K562 (cell line): ENCODE results near the gene EME2. TPM values are rescaled to one million over a fixed set of nuclear protein-coding genes. Genes with fewer than 3 reads are reported as not detected.

Experiments
- CHD4 ChIP-seq: fragments of 200-600 bp; sonication (generic); IDR thresholded peaks from 3 replicates; pipeline ENCODE4 v1.6.1; 2012; ENCODE audit warnings: low read depth, mild to moderate bottlenecking, mixed read lengths, low read length, inconsistent platforms; ENCODE audit not compliant: insufficient read depth, insufficient replicate concordance, poor library complexity, severe bottlenecking
- ERF ChIP-seq: fragments of 450-650 bp; formaldehyde crosslinking; IDR thresholded peaks from 2 replicates; pipeline ENCODE4 v1.4.0; 2020; ENCODE audit warnings: mild to moderate bottlenecking, mixed read lengths
- HIVEP1 ChIP-seq: fragments of 250-450 bp; sonication (Bioruptor Pico); IDR thresholded peaks from 2 replicates; pipeline ENCODE4 v1.4.0; 2020; ENCODE audit warnings: mild to moderate bottlenecking
- HNRNPH1 ChIP-seq: fragments of 200-400 bp; formaldehyde crosslinking; optimal IDR thresholded peaks from 2 replicates; pipeline ENCODE3; 2017; ENCODE audit warnings: low read depth, mild to moderate bottlenecking, low read length, moderate library complexity
- ID3 ChIP-seq, 2 experiments: fragments of 250-450 bp in 1 of 2; fragments of 450-650 bp in 1 of 2; sonication (Bioruptor Pico) in 1 of 2; IDR thresholded peaks; 2 replicates each; pipeline versions ENCODE4 v1.6.1 to v1.8.0; 2016 to 2021; ENCODE audit warnings: mild to moderate bottlenecking in 2 of 2, moderate library complexity in 2 of 2, missing compliant biosample characterization in 1 of 2, missing genetic modification characterization in 1 of 2
- MYNN ChIP-seq, 2 experiments: sonication (generic); formaldehyde crosslinking in 1 of 2; IDR thresholded peaks; 2 replicates each; pipeline versions ENCODE4 v1.5.0 to v1.6.1; 2016 to 2020; ENCODE audit warnings: antibody characterized with exemption in 1 of 2, missing genetic modification reagents in 1 of 2
- PHB2 ChIP-seq: fragments of 450-650 bp; IDR thresholded peaks from 2 replicates; pipeline ENCODE4 v1.6.1; 2017; ENCODE audit warnings: low read depth
- PHF20 ChIP-seq: fragments of 450-650 bp; IDR thresholded peaks from 2 replicates; pipeline ENCODE4 v1.6.1; 2018; ENCODE audit not compliant: partially characterized antibody
- TEAD2 ChIP-seq: fragments of 450-650 bp; IDR thresholded peaks from 2 replicates; pipeline ENCODE4 v1.6.1; 2016; ENCODE audit warnings: missing genetic modification characterization, control low read depth, missing compliant biosample characterization
- ZNF384 ChIP-seq: IDR thresholded peaks from 2 replicates; pipeline ENCODE4 v1.6.1; 2012; ENCODE audit warnings: low read depth, low read length, improper control_type of control experiment
- ZNF586 ChIP-seq: fragments of 450-650 bp; formaldehyde crosslinking; conservative IDR thresholded peaks from 2 replicates; pipeline ENCODE4 v1.4.0; 2020; ENCODE audit warnings: mild to moderate bottlenecking, moderate library complexity
- ZNF830 ChIP-seq: fragments of 250-450 bp; sonication (Bioruptor Pico); IDR thresholded peaks from 2 replicates; pipeline ENCODE4 v1.5.0; 2021; ENCODE audit warnings: mild to moderate bottlenecking
- polyA plus RNA-seq, 8 experiments: library from polyadenylated mRNA; depleted of rRNA in 4 of 8; stranded (reverse) in 5 of 8; unstranded in 3 of 8; fragments of >200 nt; fragmentation: Nextera tagmentation in 2 of 8; fragmentation: Illumina TruSeq in 1 of 8; extraction: Ambion mirVana in 2 of 8; extraction: Trizol in 1 of 8; gene quantifications; 2 replicates each; pipeline versions ENCODE4 v1.2.1 to v1.2.3, GENCODE V29; 2011 to 2014; ENCODE audit warnings: inconsistent platforms in 1 of 8, missing spikeins in 1 of 8
- total RNA-seq, 7 experiments: library from RNA; depleted of rRNA in 6 of 7; stranded (reverse); fragments of >200 nt in 6 of 7; fragmentation: Illumina TruSeq in 2 of 7; extraction: Trizol in 2 of 7; gene quantifications; 2 replicates each; pipeline versions ENCODE4 v1.2.1 to v1.2.3, GENCODE V29; 2011 to 2021; ENCODE audit warnings: low replicate concordance in 1 of 7
- TF ChIP-seq, protein P1 (sequence below), 2 experiments: fragments of 450-650 bp; formaldehyde crosslinking in 1 of 2; IDR thresholded peaks; 2 replicates each; pipeline versions ENCODE4 v1.4.0 to v1.6.1; 2014 to 2020; ENCODE audit warnings: mild to moderate bottlenecking in 2 of 2, borderline replicate concordance in 1 of 2, low read depth in 1 of 2
- TF ChIP-seq, protein P2 (sequence below): fragments of 150-350 bp; IDR thresholded peaks from 2 replicates; pipeline ENCODE4 v1.6.1; 2014; ENCODE audit warnings: low read depth, mild to moderate bottlenecking, low read length, borderline replicate concordance

EME2 gene
- total and polyA plus RNA-seq, 9 of the 15 experiments (the other 6 are each of a cell fraction or from before 2014, with no cell fraction given), result 0.35 to 19.9 (median 3.5) TPM

GRCh38 chr16:1772362-1772907 lies at the start of gene EME2 (continued):
- TF ChIP-seq, protein P1, sequence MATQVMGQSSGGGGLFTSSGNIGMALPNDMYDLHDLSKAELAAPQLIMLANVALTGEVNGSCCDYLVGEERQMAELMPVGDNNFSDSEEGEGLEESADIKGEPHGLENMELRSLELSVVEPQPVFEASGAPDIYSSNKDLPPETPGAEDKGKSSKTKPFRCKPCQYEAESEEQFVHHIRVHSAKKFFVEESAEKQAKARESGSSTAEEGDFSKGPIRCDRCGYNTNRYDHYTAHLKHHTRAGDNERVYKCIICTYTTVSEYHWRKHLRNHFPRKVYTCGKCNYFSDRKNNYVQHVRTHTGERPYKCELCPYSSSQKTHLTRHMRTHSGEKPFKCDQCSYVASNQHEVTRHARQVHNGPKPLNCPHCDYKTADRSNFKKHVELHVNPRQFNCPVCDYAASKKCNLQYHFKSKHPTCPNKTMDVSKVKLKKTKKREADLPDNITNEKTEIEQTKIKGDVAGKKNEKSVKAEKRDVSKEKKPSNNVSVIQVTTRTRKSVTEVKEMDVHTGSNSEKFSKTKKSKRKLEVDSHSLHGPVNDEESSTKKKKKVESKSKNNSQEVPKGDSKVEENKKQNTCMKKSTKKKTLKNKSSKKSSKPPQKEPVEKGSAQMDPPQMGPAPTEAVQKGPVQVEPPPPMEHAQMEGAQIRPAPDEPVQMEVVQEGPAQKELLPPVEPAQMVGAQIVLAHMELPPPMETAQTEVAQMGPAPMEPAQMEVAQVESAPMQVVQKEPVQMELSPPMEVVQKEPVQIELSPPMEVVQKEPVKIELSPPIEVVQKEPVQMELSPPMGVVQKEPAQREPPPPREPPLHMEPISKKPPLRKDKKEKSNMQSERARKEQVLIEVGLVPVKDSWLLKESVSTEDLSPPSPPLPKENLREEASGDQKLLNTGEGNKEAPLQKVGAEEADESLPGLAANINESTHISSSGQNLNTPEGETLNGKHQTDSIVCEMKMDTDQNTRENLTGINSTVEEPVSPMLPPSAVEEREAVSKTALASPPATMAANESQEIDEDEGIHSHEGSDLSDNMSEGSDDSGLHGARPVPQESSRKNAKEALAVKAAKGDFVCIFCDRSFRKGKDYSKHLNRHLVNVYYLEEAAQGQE (IDR thresholded peaks at IDR 0.05; ENCODE audit: borderline replicate concordance), result no peak
- TF ChIP-seq, protein P1 (CRISPR knock-in tag; IDR thresholded peaks at IDR 0.05; ENCODE audit: low read depth), result no peak
- TF ChIP-seq ERF (no peak), PHB2 (no peak), ZNF830 (no peak), MYNN (IDR thresholded peaks at IDR 0.05) (no peak), MYNN (CRISPR knock-in tag; IDR thresholded peaks at IDR 0.05) (no peak), HNRNPH1 (no peak), ID3 (CRISPR knock-in tag; IDR thresholded peaks at IDR 0.05) (no peak), ID3 (tag; IDR thresholded peaks at IDR 0.05) (no peak), PHF20 (no peak), ZNF384 (no peak), ZNF586 (no peak), TEAD2 (no peak), HIVEP1 (CRISPR knock-in tag) (no peak), CHD4 (no peak)
- TF ChIP-seq, protein P2, sequence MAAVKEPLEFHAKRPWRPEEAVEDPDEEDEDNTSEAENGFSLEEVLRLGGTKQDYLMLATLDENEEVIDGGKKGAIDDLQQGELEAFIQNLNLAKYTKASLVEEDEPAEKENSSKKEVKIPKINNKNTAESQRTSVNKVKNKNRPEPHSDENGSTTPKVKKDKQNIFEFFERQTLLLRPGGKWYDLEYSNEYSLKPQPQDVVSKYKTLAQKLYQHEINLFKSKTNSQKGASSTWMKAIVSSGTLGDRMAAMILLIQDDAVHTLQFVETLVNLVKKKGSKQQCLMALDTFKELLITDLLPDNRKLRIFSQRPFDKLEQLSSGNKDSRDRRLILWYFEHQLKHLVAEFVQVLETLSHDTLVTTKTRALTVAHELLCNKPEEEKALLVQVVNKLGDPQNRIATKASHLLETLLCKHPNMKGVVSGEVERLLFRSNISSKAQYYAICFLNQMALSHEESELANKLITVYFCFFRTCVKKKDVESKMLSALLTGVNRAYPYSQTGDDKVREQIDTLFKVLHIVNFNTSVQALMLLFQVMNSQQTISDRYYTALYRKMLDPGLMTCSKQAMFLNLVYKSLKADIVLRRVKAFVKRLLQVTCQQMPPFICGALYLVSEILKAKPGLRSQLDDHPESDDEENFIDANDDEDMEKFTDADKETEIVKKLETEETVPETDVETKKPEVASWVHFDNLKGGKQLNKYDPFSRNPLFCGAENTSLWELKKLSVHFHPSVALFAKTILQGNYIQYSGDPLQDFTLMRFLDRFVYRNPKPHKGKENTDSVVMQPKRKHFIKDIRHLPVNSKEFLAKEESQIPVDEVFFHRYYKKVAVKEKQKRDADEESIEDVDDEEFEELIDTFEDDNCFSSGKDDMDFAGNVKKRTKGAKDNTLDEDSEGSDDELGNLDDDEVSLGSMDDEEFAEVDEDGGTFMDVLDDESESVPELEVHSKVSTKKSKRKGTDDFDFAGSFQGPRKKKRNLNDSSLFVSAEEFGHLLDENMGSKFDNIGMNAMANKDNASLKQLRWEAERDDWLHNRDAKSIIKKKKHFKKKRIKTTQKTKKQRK, result no peak
